Memory B cell (primary cell): ENCODE data around the gene XIST.
"Not testable (repeated sequence)": the region's sequence is repeated elsewhere in the genome, so short reads cannot be mapped to it uniquely, and the experiment has no call there.

Experiments used
- ATAC-seq: fragments of 150-1000 bp; cut with Tn5 transposase; 2 replicates; pipeline ENCODE4 v1.10.0; 2021; ENCODE audit warnings: low read depth, mild to moderate bottlenecking, moderate library complexity
- DNase-seq, 2 donors: peaks; one replicate each; pipeline ENCODE4 v3.0.0; 2022; ENCODE audit warnings: low spot score in 2 of 2
- H3K27ac Mint-ChIP-seq: one replicate; pipeline ENCODE4 v1.8.0; 2022; ENCODE audit warnings: mild to moderate bottlenecking, moderate library complexity, mixed read lengths
- H3K27me3 Mint-ChIP-seq: one replicate; pipeline ENCODE4 v1.8.0; 2022; ENCODE audit warnings: mixed read lengths
- H3K36me3 Mint-ChIP-seq: one replicate; pipeline ENCODE4 v1.8.0; 2022; ENCODE audit warnings: mild to moderate bottlenecking, mixed read lengths
- H3K4me1 Mint-ChIP-seq: one replicate; pipeline ENCODE4 v1.8.0; 2022; ENCODE audit warnings: mixed read lengths
- H3K4me3 Mint-ChIP-seq: one replicate; pipeline ENCODE4 v1.8.0; 2022; ENCODE audit warnings: mild to moderate bottlenecking, moderate library complexity, mixed read lengths
- H3K9me3 Mint-ChIP-seq: one replicate; pipeline ENCODE4 v1.8.0; 2022; ENCODE audit warnings: mixed read lengths

Gene XIST

GRCh38 chrX:73812256-73812655 lies 40.3 kb downstream of the XIST start:
- Mint-ChIP-seq H3K4me1 (no peaks in the 10 kb centered on the region), H3K27me3 (peaks cover 5% of the 10 kb centered on the region), H3K9me3 (no peaks in the 10 kb centered on the region), H3K4me3 (no peak overlapping the region), H3K27ac (no peak overlapping the region), H3K36me3 (no peaks in the 10 kb centered on the region)
- DNase-seq (no peak), ATAC-seq (no peak)

GRCh38 chrX:73804109-73804508 lies 48.4 kb downstream of the XIST start:
- ATAC-seq, H3K9me3 Mint-ChIP-seq, H3K4me3 Mint-ChIP-seq, DNase-seq, H3K4me1 Mint-ChIP-seq, H3K27me3 Mint-ChIP-seq, H3K36me3 Mint-ChIP-seq, H3K27ac Mint-ChIP-seq: not testable (repeated sequence)

- Mint-ChIP-seq H3K9me3 (peaks cover 3% of the 10 kb centered on the region), H3K36me3 (no peaks in the 10 kb centered on the region), H3K27me3 (no peaks in the 10 kb centered on the region), H3K4me3 (no peak overlapping the region), H3K27ac (no peak overlapping the region), H3K4me1 (no peaks in the 10 kb centered on the region)
- ATAC-seq, result no peak
- DNase-seq, result no peak
Measured at GRCh38 chrX:73799888-73800287, 52.6 kb downstream of the XIST start.

GRCh38 chrX:73792511-73792910 lies 60.0 kb downstream of the XIST start:
- not testable (repeated sequence) for H3K4me3 Mint-ChIP-seq, ATAC-seq, H3K27ac Mint-ChIP-seq, H3K36me3 Mint-ChIP-seq, DNase-seq, H3K4me1 Mint-ChIP-seq, H3K9me3 Mint-ChIP-seq, H3K27me3 Mint-ChIP-seq

- peaks cover 3% of the 10 kb centered on the region for H3K9me3 Mint-ChIP-seq
- no peak overlapping the region for H3K4me3 Mint-ChIP-seq
- ATAC-seq, result no peak
Measured at GRCh38 chrX:73785493-73785892, 67.0 kb downstream of the XIST start.

More at GRCh38 chrX:73785493-73785892, 67.0 kb downstream of the XIST start:
- Mint-ChIP-seq H3K27ac (no peak overlapping the region), H3K4me1 (no peaks in the 10 kb centered on the region), H3K36me3 (no peaks in the 10 kb centered on the region), H3K27me3 (no peaks in the 10 kb centered on the region)
- no peak for DNase-seq
